ENCODE measurements around the gene SAP30L. TPM values are rescaled to one million over a fixed set of nuclear protein-coding genes. Genes with fewer than 3 reads are reported as not detected.

Gene SAP30L
- total RNA-seq, 2 donors from 2014 or later = 27.7 to 40.3 TPM

GRCh38 chr5:154477382-154478223 is 31.8 kb downstream of the SAP30L start:
- Mint-ChIP-seq H3K9me3 (no peaks in the 10 kb centered on the region), H3K4me3 (peak overlapping the region; percentile 40), H3K36me3 (ENCODE audit: low read depth) (no peaks in the 10 kb centered on the region), H3K27ac (no peak overlapping the region), H3K4me1 (peaks cover 52% of the 10 kb centered on the region), H3K27me3 (ENCODE audit: insufficient read depth) (peaks cover 100% of the 10 kb centered on the region)
- H3K4me3 ChIP-seq (ENCODE audit: low read length) = peak overlapping the region; percentile 76
- H3K27ac ChIP-seq (ENCODE audit: low read depth, low read length) = no peak overlapping the region
- no peak for TF ChIP-seq CTCF (conservative IDR thresholded peaks at IDR 0.05)
- DNase-seq = peak; percentile 86
- no peak overlapping the region for H3K9ac ChIP-seq (ENCODE audit: extremely low read depth, low read length, poor library complexity, severe bottlenecking)
- H3K27me3 ChIP-seq (ENCODE audit: control insufficient read depth, insufficient read depth, low read length, poor library complexity, severe bottlenecking) = peaks cover 100% of the 10 kb centered on the region
- H3K4me1 ChIP-seq (ENCODE audit: control insufficient read depth, insufficient read depth, low read length) = peaks cover 4% of the 10 kb centered on the region
- no peaks in the 10 kb centered on the region for H3K9me3 ChIP-seq (ENCODE audit: control insufficient read depth, low read length)
- H3K36me3 ChIP-seq (ENCODE audit: control insufficient read depth, insufficient read depth, low read length) = no peaks in the 10 kb centered on the region
- WGBS, 2 experiments (ENCODE audit: insufficient coverage in 1 of 2, insufficient read length in 1 of 2) = 1% methylated on average over 16 to 68 of the region's 68 CpGs

GRCh38 chr5:154478224-154478565 is 32.4 kb downstream of the SAP30L start, which contains the start of gene HAND1:
Gene HAND1 (minus strand): TSS chr5:154478227. CDS start chr5:154478008, 219 bp downstream.
- Mint-ChIP-seq H3K36me3 (ENCODE audit: low read depth) (no peaks in the 10 kb centered on the region), H3K9me3 (no peaks in the 10 kb centered on the region), H3K4me1 (peaks cover 51% of the 10 kb centered on the region), H3K4me3 (peak within 1 kb of the TSS; percentile 40), H3K27me3 (ENCODE audit: insufficient read depth) (peaks cover 100% of the 10 kb centered on the region), H3K27ac (no peak within 1 kb of the TSS)
- peak; percentile 96 for DNase-seq
- H3K27ac ChIP-seq (ENCODE audit: low read depth, low read length) = no peak within 1 kb of the TSS
- TF ChIP-seq CTCF (conservative IDR thresholded peaks at IDR 0.05) = peak; percentile 36
- WGBS, 2 experiments (ENCODE audit: insufficient coverage in 1 of 2, insufficient read length in 1 of 2) = 0% methylated on average over 3 to 20 of the region's 20 CpGs
- H3K36me3 ChIP-seq (ENCODE audit: control insufficient read depth, insufficient read depth, low read length) = no peaks in the 10 kb centered on the region
- peak within 1 kb of the TSS; percentile 76 for H3K4me3 ChIP-seq (ENCODE audit: low read length)
- H3K27me3 ChIP-seq (ENCODE audit: control insufficient read depth, insufficient read depth, low read length, poor library complexity, severe bottlenecking) = peaks cover 100% of the 10 kb centered on the region
- no peaks in the 10 kb centered on the region for H3K9me3 ChIP-seq (ENCODE audit: control insufficient read depth, low read length)
- no peak within 1 kb of the TSS for H3K9ac ChIP-seq (ENCODE audit: extremely low read depth, low read length, poor library complexity, severe bottlenecking)
- H3K4me1 ChIP-seq (ENCODE audit: control insufficient read depth, insufficient read depth, low read length) = peaks cover 4% of the 10 kb centered on the region

- Histone ChIP-seq H3K27me3 (ENCODE audit: control insufficient read depth, insufficient read depth, low read length, poor library complexity, severe bottlenecking) (peaks cover 100% of the 10 kb centered on the region), H3K9me3 (ENCODE audit: control insufficient read depth, low read length) (no peaks in the 10 kb centered on the region), H3K9ac (ENCODE audit: extremely low read depth, low read length, poor library complexity, severe bottlenecking) (no peak overlapping the region), H3K27ac (ENCODE audit: low read depth, low read length) (no peak overlapping the region), H3K4me1 (ENCODE audit: control insufficient read depth, insufficient read depth, low read length) (peaks cover 4% of the 10 kb centered on the region), H3K36me3 (ENCODE audit: control insufficient read depth, insufficient read depth, low read length) (no peaks in the 10 kb centered on the region), H3K4me3 (ENCODE audit: low read length) (no peak overlapping the region)
- Mint-ChIP-seq H3K27me3 (ENCODE audit: insufficient read depth) (peaks cover 100% of the 10 kb centered on the region), H3K27ac (no peak overlapping the region), H3K4me3 (peak overlapping the region; percentile 20), H3K4me1 (peaks cover 51% of the 10 kb centered on the region), H3K9me3 (no peaks in the 10 kb centered on the region), H3K36me3 (ENCODE audit: low read depth) (no peaks in the 10 kb centered on the region)
- DNase-seq = peak; percentile 90
- no peak for TF ChIP-seq CTCF (conservative IDR thresholded peaks at IDR 0.05)
- WGBS, 2 experiments (ENCODE audit: insufficient coverage in 1 of 2, insufficient read length in 1 of 2) = 2 to 10% methylated on average over 2 to 27 of the region's 27 CpGs
These were observed 33.0 kb downstream of the SAP30L start for GRCh38 chr5:154478752-154479159.
